GM21526 (cell line): ENCODE data around the gene MAOB.

ENCODE experiments used
- ATAC-seq: cut with Tn5 transposase; IDR thresholded peaks from one replicate; pipeline ENCODE4 v1.9.1; 2021; ENCODE audit warnings: moderate library complexity; ENCODE audit not compliant: unreplicated experiment, low FRiP score

MAOB gene

GRCh38 chrX:43861750-43862149 lies 20.5 kb downstream of the MAOB start:
- ATAC-seq = no peak

GRCh38 chrX:43860646-43861370 lies 21.4 kb downstream of the MAOB start:
- no peak for ATAC-seq

DNA sequence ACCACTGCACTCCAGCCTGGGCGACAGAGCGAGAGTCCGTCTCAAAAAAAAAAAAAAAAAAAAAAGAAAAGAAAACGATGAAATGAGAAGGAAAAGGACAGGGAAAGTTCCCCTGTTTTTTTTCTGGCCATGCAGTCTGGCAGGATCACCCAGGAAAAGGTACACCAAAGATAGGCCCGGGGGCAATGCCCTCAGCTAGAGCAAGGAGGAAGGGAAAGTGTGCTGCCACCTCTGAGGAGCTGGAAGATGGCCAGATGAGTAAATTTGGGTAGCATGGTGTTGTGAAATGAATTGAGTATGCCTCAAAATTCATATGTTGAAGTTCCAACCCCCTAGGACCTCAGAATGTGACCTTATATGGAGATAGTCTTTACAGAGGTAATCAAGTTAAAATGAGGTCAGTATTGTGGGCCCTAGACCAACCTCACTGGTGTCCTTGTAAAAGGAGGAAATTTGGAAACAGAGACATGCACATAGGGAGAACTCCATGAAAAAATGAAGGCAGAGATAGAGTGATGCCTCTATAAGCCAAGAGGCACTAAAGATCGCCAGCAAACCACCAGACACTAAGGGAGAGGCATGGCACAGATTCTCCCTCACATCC lies 28.9 kb downstream of the MAOB start:
- no peak for ATAC-seq

DNA sequence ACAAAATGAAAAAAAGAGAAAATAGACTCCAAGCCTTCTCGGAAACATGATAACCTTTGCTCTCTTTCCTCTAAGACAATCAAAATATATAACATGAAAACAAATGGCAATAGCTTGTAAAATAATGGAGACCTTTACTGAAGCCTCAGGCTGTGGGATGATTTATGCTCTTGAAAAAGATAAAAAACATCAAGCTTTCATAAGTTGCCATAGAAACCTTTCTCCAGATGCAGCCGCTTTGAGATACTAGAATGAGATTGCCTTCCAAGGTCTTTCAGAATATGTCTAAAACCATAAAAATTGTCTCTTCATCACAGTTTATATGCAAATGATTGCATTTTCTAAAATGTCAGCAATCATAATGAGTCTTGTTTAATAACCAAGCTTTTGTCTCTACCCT lies 31.6 kb downstream of the MAOB start:
- ATAC-seq = no peak

DNA sequence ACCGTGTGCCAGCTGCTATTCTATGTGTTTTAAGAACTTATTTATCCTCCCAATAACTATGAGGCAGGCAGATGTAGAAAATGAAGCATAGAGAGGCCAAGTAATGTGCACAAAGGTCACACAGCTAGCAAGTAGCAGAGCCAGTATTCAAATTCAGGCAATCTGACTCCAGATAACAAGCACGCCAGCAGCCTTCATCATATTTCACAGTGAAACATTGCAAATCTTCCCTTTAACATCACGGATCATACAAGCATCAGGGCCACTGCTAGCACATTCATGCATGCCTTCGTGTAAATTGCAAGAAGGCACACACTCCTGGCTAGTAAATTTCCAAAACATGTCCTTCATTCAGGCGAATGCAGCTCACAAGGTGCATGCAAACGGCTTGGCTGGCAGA lies 33.1 kb downstream of the MAOB start:
- ATAC-seq = no peak

- ATAC-seq = no peak
These were observed 34.9 kb downstream of the MAOB start for GRCh38 chrX:43847352-43847751.

- ATAC-seq = no peak
These were observed 35.7 kb downstream of the MAOB start for GRCh38 chrX:43846558-43846957.

GRCh38 chrX:43845776-43846175 lies 36.5 kb downstream of the MAOB start:
- no peak for ATAC-seq

DNA sequence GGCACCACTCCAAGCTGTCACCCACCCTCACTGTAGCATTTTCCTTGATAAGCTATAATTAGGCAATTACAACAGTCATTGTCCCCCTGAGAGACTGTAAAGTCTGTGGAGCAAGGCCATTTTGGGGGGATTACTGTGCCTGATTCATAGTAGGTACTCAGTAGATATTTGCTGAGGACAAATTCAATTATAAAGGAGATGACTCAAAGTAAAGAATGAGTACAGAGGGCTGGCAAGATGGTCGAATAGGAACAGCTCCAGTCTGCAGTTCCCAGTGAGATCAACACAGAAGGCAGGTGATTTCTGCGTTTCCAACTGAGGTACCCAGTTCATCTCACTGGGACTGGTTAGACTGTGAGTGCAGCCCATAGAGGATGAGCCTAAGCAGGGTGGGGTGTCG lies 42.0 kb downstream of the MAOB start:
- ATAC-seq = no peak

GRCh38 chrX:43836435-43837184 lies 45.6 kb downstream of the MAOB start:
- no peak for ATAC-seq

- no peak for ATAC-seq
These were observed 46.7 kb downstream of the MAOB start for GRCh38 chrX:43835559-43835958.

- no peak for ATAC-seq
These were observed 54.5 kb downstream of the MAOB start for GRCh38 chrX:43827791-43828190.

GRCh38 chrX:43822014-43822413 lies 60.2 kb downstream of the MAOB start:
- ATAC-seq = no peak

DNA sequence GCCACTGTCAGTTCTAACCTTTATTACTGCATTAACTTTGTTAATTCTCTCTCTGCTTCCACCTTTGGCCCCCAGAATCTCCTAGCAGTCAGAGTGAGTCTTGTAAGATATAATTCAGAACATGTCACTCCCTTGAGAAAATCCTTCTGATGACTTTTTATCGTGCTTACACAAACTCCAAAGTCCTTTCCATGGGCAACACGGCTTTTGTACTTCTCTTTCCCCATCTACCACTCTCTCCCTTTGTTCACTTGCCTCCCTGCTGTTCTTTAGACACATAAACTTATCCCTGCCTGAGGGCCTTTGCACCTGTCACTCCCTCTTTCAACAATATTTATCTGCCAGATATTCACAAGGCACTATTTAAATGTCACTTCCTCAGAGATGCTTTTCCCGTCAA lies 64.8 kb downstream of the MAOB start:
- ATAC-seq = no peak

- ATAC-seq = no peak
These were observed 67.0 kb downstream of the MAOB start for GRCh38 chrX:43815209-43815608.

DNA sequence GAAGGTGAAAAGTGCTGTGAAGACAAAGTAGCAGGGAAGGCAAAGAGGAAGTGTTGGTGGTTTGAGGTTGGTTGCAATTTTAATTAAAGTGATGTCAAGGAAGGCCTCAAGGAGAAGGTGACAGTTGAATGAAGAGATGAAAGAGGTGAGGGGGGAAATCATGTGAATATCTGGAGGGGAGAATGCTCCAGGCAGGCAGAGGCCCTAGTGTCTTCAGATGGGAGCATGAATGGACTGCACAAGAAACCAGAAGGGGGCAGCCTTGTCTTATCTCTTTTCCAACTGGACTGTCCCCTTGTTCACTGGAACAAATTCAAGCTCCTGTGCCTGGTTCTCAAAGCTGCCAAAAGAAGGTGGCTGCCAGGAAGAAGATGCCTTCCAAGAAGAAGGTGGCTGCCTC lies 68.4 kb downstream of the MAOB start:
- ATAC-seq = no peak

GRCh38 chrX:43813319-43813718 lies 68.9 kb downstream of the MAOB start:
- no peak for ATAC-seq

GRCh38 chrX:43809463-43809862 lies 72.8 kb downstream of the MAOB start:
- ATAC-seq = no peak

DNA sequence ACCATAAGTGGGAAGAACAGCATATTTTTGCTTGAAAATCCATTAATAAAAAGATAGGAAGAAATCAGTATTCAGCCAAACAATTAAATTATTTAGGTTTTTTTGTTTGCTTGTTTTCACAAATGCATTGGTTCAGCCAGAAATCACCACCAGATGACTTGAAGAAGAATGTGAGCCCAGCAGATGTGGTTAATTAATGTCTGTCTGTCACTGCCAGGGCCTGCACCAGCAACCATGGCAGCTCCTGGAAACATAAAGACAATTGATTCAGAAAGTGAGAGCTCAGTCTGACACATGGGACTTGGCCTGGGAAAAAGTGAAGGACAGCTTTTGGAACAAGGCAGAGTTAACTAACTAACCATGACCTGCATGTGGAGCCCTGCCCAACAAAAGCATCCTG lies 74.0 kb downstream of the MAOB start:
- no peak for ATAC-seq

DNA sequence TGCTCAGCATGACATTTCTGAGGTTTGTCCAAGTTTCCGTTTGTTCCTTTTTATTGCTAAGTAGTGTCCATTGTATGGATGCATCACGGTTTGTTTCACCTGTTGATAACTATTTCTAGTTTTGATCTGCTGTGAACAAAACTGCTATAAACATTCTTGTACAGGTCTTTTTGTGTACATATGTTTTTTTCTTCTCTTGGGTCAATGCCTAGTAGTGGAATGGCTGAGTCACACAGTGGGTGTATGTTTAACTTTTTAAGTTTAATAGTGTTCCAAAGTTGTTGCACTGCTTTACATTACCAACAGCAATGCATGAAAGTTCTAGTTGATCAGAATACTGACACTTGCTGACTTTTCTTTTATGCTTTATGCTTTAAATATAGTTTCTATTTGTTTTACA lies 76.7 kb downstream of the MAOB start:
- ATAC-seq = no peak

DNA sequence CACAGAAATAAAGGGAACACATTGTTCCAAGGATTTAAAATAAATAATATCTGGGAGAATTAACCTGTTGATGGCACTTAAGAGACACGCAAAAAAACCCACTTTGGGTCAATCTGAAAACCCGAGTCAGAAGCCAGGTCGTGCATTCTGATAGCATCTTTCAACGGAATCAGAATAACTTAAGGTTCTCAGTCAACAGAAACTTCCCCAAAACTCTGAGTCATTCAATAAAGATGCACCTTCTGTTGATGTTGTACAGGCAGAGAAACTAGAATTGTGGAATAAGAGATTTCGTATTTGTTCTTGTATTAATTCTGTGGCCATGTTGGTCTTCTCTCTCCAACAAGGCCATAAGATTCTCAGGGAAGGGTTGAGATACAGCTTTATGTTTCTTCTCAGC lies 78.2 kb downstream of the MAOB start:
- ATAC-seq = no peak
